DOHH2 (cell line): ENCODE results near the gene CES3.

Experiments used
- H3F3A ChIP-seq: fragments of 200-600 bp; sonication (generic), shearing (Covaris generic); 2 replicates; pipeline ENCODE4 v1.6.0; 2016; ENCODE audit warnings: antibody characterized with exemption, mild to moderate bottlenecking; ENCODE audit not compliant: control insufficient read depth, insufficient read depth
- H3K27ac ChIP-seq: fragments of 200-600 bp; sonication (generic); 2 replicates; pipeline ENCODE4 v1.5.1; 2014; ENCODE audit warnings: low read depth, mild to moderate bottlenecking, low read length, moderate library complexity
- H3K27me3 ChIP-seq: fragments of 200-600 bp; sonication (generic); 2 replicates; pipeline ENCODE4 v1.6.1; 2014; ENCODE audit warnings: mild to moderate bottlenecking, low read length, mixed read lengths; ENCODE audit not compliant: control insufficient read depth
- H3K36me3 ChIP-seq: fragments of 200-600 bp; sonication (generic); 2 replicates; pipeline ENCODE4 v1.6.1; 2014; ENCODE audit warnings: mild to moderate bottlenecking, low read length, moderate library complexity, mixed read lengths; ENCODE audit not compliant: control insufficient read depth
- H3K4me1 ChIP-seq: fragments of 200-600 bp; sonication (generic); 2 replicates; pipeline ENCODE4 v1.6.1; 2014; ENCODE audit warnings: mild to moderate bottlenecking, low read length, mixed read lengths; ENCODE audit not compliant: control insufficient read depth
- H3K4me2 ChIP-seq: fragments of 200-600 bp; sonication (generic); 2 replicates; pipeline ENCODE4 v1.6.0; 2014; ENCODE audit warnings: mild to moderate bottlenecking, low read length, moderate library complexity
- H3K4me3 ChIP-seq: fragments of 200-600 bp; sonication (generic); 2 replicates; pipeline ENCODE4 v1.5.1; 2014; ENCODE audit warnings: mild to moderate bottlenecking, low read length, mixed read lengths
- H3K79me2 ChIP-seq: fragments of 200-600 bp; sonication (generic); 2 replicates; pipeline ENCODE4 v1.6.1; 2014; ENCODE audit warnings: mild to moderate bottlenecking, low read length, mixed read lengths; ENCODE audit not compliant: control insufficient read depth
- H3K9me2 ChIP-seq: fragments of 200-600 bp; sonication (generic); replicated peaks from 2 replicates; pipeline ENCODE4 v1.6.1; 2014; ENCODE audit warnings: mild to moderate bottlenecking, low read length, mixed read lengths; ENCODE audit not compliant: control insufficient read depth
- H3K9me3 ChIP-seq: fragments of 200-600 bp; sonication (generic); 2 replicates; pipeline ENCODE4 v1.6.1; 2014; ENCODE audit warnings: antibody characterized with exemption, low read length, mixed read lengths; ENCODE audit not compliant: control insufficient read depth, insufficient read depth
- H4K20me1 ChIP-seq: fragments of 200-600 bp; sonication (generic); 2 replicates; pipeline ENCODE4 v1.6.0; 2014; ENCODE audit warnings: low read depth, mild to moderate bottlenecking, antibody characterized with exemption, low read length, moderate library complexity; ENCODE audit not compliant: control insufficient read depth, insufficient read depth
- CTCF ChIP-seq: fragments of 200-600 bp; sonication (generic); IDR thresholded peaks from one replicate; pipeline ENCODE4 v1.5.1; 2014; ENCODE audit warnings: antibody characterized with exemption, mild to moderate bottlenecking, low read depth, low read length; ENCODE audit not compliant: poor library complexity, severe bottlenecking
- EZH2phosphoT487 ChIP-seq: fragments of 200-600 bp; sonication (generic); IDR thresholded peaks from 2 replicates; pipeline ENCODE4 v1.6.1; 2017; ENCODE audit warnings: borderline replicate concordance, mild to moderate bottlenecking, antibody characterized with exemption, low read length, moderate library complexity, mixed read lengths

The CES3 gene

GRCh38 chr16:67019171-67019570, 58.1 kb downstream of the CES3 start:
- Histone ChIP-seq H3K36me3 (no peaks in the 10 kb centered on the region), H3K4me2 (no peak overlapping the region), H3K27me3 (peaks cover 8% of the 10 kb centered on the region; the same call in 1 of the 2 replicates), H3K4me1 (peaks cover 17% of the 10 kb centered on the region), H3K4me3 (no peak overlapping the region), H3K9me3 (no peaks in the 10 kb centered on the region), H4K20me1 (no peaks in the 10 kb centered on the region), H3K9me2 (no peaks in the 10 kb centered on the region), H3F3A (peaks cover 3% of the 10 kb centered on the region; the same call in 1 of the 2 replicates), H3K27ac (no peak overlapping the region), H3K79me2 (no peaks in the 10 kb centered on the region)
- TF ChIP-seq EZH2phosphoT487 (no peak), CTCF (no peak)

- no peaks in the 10 kb centered on the region for H3F3A ChIP-seq
- no peak overlapping the region for H3K4me2 ChIP-seq
- H3K36me3 ChIP-seq = no peaks in the 10 kb centered on the region
- H3K79me2 ChIP-seq = no peaks in the 10 kb centered on the region
- H3K27me3 ChIP-seq = no peaks in the 10 kb centered on the region
- H4K20me1 ChIP-seq = no peaks in the 10 kb centered on the region
- no peaks in the 10 kb centered on the region for H3K9me3 ChIP-seq
- H3K4me3 ChIP-seq = no peak overlapping the region
- H3K9me2 ChIP-seq = no peaks in the 10 kb centered on the region
- H3K27ac ChIP-seq = no peak overlapping the region
- TF ChIP-seq EZH2phosphoT487 (no peak), CTCF (no peak)
- H3K4me1 ChIP-seq = peaks cover 17% of the 10 kb centered on the region
Observed at GRCh38 chr16:67021321-67021720, 60.3 kb downstream of the CES3 start.

- Histone ChIP-seq H4K20me1 (no peaks in the 10 kb centered on the region), H3K9me2 (no peaks in the 10 kb centered on the region), H3K4me3 (no peak overlapping the region), H3K27me3 (no peaks in the 10 kb centered on the region), H3K4me2 (no peak overlapping the region), H3K79me2 (no peaks in the 10 kb centered on the region), H3K27ac (no peak overlapping the region), H3K36me3 (no peaks in the 10 kb centered on the region), H3K9me3 (no peaks in the 10 kb centered on the region), H3K4me1 (peaks cover 17% of the 10 kb centered on the region), H3F3A (no peaks in the 10 kb centered on the region)
- TF ChIP-seq EZH2phosphoT487 (no peak), CTCF (no peak)
Observed at GRCh38 chr16:67022531-67023214, 61.6 kb downstream of the CES3 start.
